GM19324 (cell line): ENCODE data around the gene AQP11.

Source experiments
- ATAC-seq: cut with Tn5 transposase; IDR thresholded peaks from one replicate; pipeline ENCODE4 v1.9.1; 2021; ENCODE audit warnings: mild to moderate bottlenecking, moderate library complexity; ENCODE audit not compliant: unreplicated experiment, low FRiP score

AQP11 gene

GRCh38 chr11:77654770-77655434, 65.1 kb downstream of the AQP11 start:
- no peak for ATAC-seq

- no peak for ATAC-seq
These were observed 66.6 kb downstream of the AQP11 start for GRCh38 chr11:77656362-77656761.

GRCh38 chr11:77658213-77659013, 68.7 kb downstream of the AQP11 start:
- ATAC-seq = no peak
